Tibial nerve (tissue), 4 donors: Measurements from ENCODE around the gene GGT7.

Experiments used
- EP300 ChIP-seq, 2 donors: sonication (generic); formaldehyde crosslinking; IDR thresholded peaks; one replicate each; pipeline ENCODE4 v1.6.1; 2017; ENCODE audit warnings: antibody characterized with exemption in 2 of 2, mild to moderate bottlenecking in 1 of 2
- POLR2A ChIP-seq, 2 donors: fragments of 450-650 bp; IDR thresholded peaks; one replicate each; pipeline ENCODE4 v1.6.1; 2017; ENCODE audit warnings: antibody characterized with exemption in 2 of 2, mild to moderate bottlenecking in 2 of 2, moderate library complexity in 2 of 2
- TF ChIP-seq, protein P1 (sequence below), 5 experiments: fragments of 200-600 bp in 3 of 5; fragments of 450-650 bp in 2 of 5; sonication (generic) in 3 of 5; IDR thresholded peaks; one replicate each; pipeline ENCODE4 v1.5.1; 2016 to 2019; ENCODE audit warnings: antibody characterized with exemption in 5 of 5, mild to moderate bottlenecking in 3 of 5, moderate library complexity in 2 of 5

DNA sequence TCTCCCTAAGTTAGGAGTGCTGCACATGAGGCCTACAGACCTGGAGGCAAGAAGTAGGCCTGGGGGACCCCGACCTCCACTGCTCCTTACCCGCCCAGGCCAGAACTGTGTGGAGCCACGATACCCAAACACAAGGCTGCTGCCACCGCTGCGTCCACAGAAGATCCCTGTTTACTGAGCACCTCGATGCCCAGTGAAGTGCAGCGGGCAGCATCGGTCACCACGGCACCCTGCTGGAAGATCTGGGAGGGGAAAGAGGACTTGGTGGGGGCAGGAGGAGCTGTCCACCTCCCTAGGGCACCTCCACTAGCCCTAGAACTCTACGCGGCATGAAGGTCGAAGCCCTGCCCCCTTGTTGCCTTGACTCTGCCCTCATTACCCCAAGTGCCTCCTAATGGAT lies 9.9 kb downstream of the GGT7 start:
- TF ChIP-seq POLR2A (IDR thresholded peaks at IDR 0.05) (no peak), EP300 (IDR thresholded peaks at IDR 0.05) (no peak)
- TF ChIP-seq, protein P1, sequence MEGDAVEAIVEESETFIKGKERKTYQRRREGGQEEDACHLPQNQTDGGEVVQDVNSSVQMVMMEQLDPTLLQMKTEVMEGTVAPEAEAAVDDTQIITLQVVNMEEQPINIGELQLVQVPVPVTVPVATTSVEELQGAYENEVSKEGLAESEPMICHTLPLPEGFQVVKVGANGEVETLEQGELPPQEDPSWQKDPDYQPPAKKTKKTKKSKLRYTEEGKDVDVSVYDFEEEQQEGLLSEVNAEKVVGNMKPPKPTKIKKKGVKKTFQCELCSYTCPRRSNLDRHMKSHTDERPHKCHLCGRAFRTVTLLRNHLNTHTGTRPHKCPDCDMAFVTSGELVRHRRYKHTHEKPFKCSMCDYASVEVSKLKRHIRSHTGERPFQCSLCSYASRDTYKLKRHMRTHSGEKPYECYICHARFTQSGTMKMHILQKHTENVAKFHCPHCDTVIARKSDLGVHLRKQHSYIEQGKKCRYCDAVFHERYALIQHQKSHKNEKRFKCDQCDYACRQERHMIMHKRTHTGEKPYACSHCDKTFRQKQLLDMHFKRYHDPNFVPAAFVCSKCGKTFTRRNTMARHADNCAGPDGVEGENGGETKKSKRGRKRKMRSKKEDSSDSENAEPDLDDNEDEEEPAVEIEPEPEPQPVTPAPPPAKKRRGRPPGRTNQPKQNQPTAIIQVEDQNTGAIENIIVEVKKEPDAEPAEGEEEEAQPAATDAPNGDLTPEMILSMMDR (IDR thresholded peaks at IDR 0.05) = no peak
